Measurements from ENCODE around the gene ALPL. TPM values are rescaled to one million over a fixed set of nuclear protein-coding genes. Genes with fewer than 3 reads are reported as not detected.

ALPL gene
- total and polyA plus RNA-seq, 8 donors, result 2.9 to 12.0 (median 7.0) TPM; not detected in 2

GRCh38 chr1:21510113-21510493, 880 bp downstream of the ALPL start:
- WGBS, 5 donors, result 37 to 60% (median 53%) methylated on average over 11 to 12 of the region's 12 CpGs
- H3K4me3 ChIP-seq, result peak overlapping the region in 3 of 4 donors; percentile 33 to 46 (median 45)

GRCh38 chr1:21510885-21511578, 1.8 kb downstream of the ALPL start:
- H3K4me3 ChIP-seq, result peak overlapping the region in 2 of 4 donors; percentile 45 to 46

More at GRCh38 chr1:21510113-21510493, 880 bp downstream of the ALPL start:
- DNase-seq, result peak in 1 of 2 donors; percentile 55
- peak overlapping the region in 1 of 5 donors; percentile 60 for H3K27ac ChIP-seq
- intact Hi-C loops (cut with DNase I; ENCODE audit: low total_unique reads), result loop anchor here (10.0 kb wide), 1 partner anchor 145 kb away; no protein-coding TSS in a partner anchor
- TF ChIP-seq CTCF (IDR thresholded peaks at IDR 0.05) (no peak), POLR2A (IDR thresholded peaks at IDR 0.05) (no peak), EP300 (IDR thresholded peaks at IDR 0.05) (no peak), POLR2AphosphoS5 (IDR thresholded peaks at IDR 0.05) (no peak)
- H3K36me3 ChIP-seq, result no peaks in the 10 kb centered on the region
- H3K27me3 ChIP-seq, result peaks cover 5 to 71% (median 21%) of the 10 kb centered on the region in 3 donors
- H3K4me1 ChIP-seq, result peaks cover 12 to 30% (median 20%) of the 10 kb centered on the region in 4 donors
- no peaks in the 10 kb centered on the region for H3K9me3 ChIP-seq

GRCh38 chr1:21511579-21512522, 2.6 kb downstream of the ALPL start:
- H3K4me1 ChIP-seq, result peaks cover 12 to 32% (median 24%) of the 10 kb centered on the region in 4 donors
- H3K4me3 ChIP-seq, result peak overlapping the region in 2 of 4 donors; percentile 0 to 45
- intact Hi-C loops (cut with DNase I; ENCODE audit: low total_unique reads), result loop anchor here (10.0 kb wide), 1 partner anchor 143 kb away; no protein-coding TSS in a partner anchor
- WGBS, 5 donors, result 57 to 79% (median 71%) methylated on average over 10 to 11 of the region's 11 CpGs
- peaks cover 5 to 61% (median 21%) of the 10 kb centered on the region in 3 donors for H3K27me3 ChIP-seq
- no peaks in the 10 kb centered on the region for H3K36me3 ChIP-seq
- H3K27ac ChIP-seq, result peak overlapping the region in 2 of 5 donors; percentile 13 to 61
- H3K9me3 ChIP-seq, result no peaks in the 10 kb centered on the region
- peak; percentile 44 to 45 for DNase-seq
- TF ChIP-seq CTCF (IDR thresholded peaks at IDR 0.05), result no peak
- TF ChIP-seq POLR2AphosphoS5 (IDR thresholded peaks at IDR 0.05), result peak in 1 of 3 donors; percentile 33

More at GRCh38 chr1:21510885-21511578, 1.8 kb downstream of the ALPL start:
- H3K36me3 ChIP-seq, result no peaks in the 10 kb centered on the region
- intact Hi-C loops (cut with DNase I; ENCODE audit: low total_unique reads), result loop anchor here (10.0 kb wide), 1 partner anchor 144 kb away; no protein-coding TSS in a partner anchor
- H3K4me1 ChIP-seq, result peaks cover 12 to 30% (median 20%) of the 10 kb centered on the region in 4 donors
- 47 to 72% (median 59%) methylated on average over 9 of the region's 9 CpGs for WGBS, 5 donors
- H3K9me3 ChIP-seq, result no peaks in the 10 kb centered on the region
- peak overlapping the region in 1 of 5 donors; percentile 61 for H3K27ac ChIP-seq
- H3K27me3 ChIP-seq, result peaks cover 5 to 69% (median 21%) of the 10 kb centered on the region in 3 donors
- TF ChIP-seq POLR2AphosphoS5 (IDR thresholded peaks at IDR 0.05), result no peak
- TF ChIP-seq CTCF (IDR thresholded peaks at IDR 0.05), result no peak
- no peak for TF ChIP-seq POLR2A (IDR thresholded peaks at IDR 0.05)
- no peak for TF ChIP-seq EP300 (IDR thresholded peaks at IDR 0.05)
- no peak for DNase-seq

- intact Hi-C loops (cut with DNase I; ENCODE audit: low total_unique reads), result loop anchor here (10.0 kb wide), 1 partner anchor 141 kb away; no protein-coding TSS in a partner anchor
- Histone ChIP-seq H3K27me3 (peaks cover 5 to 37% (median 8%) of the 10 kb centered on the region in 3 donors), H3K27ac (no peak overlapping the region), H3K4me3 (no peak overlapping the region), H3K36me3 (no peaks in the 10 kb centered on the region), H3K4me1 (peaks cover 3 to 31% (median 17%) of the 10 kb centered on the region in 4 donors), H3K9me3 (no peaks in the 10 kb centered on the region)
- no peak for DNase-seq
- no peak for TF ChIP-seq CTCF (IDR thresholded peaks at IDR 0.05)
- no peak for TF ChIP-seq POLR2A (IDR thresholded peaks at IDR 0.05)
- no peak for TF ChIP-seq POLR2AphosphoS5 (IDR thresholded peaks at IDR 0.05)
- no peak for TF ChIP-seq EP300 (IDR thresholded peaks at IDR 0.05)
- WGBS, 5 donors, result 79 to 91% (median 86%) methylated on average over 5 of the region's 5 CpGs
Observed at GRCh38 chr1:21514245-21514644, 5.0 kb downstream of the ALPL start.

Measured in stomach (tissue), 9 donors.